Bronchial epithelial cell (primary cell): ENCODE data around the gene ANTXR1. TPM values are rescaled to one million over a fixed set of nuclear protein-coding genes. Genes with fewer than 3 reads are reported as not detected.

Experiments
- DNase-seq: peaks from one replicate; pipeline ENCODE4 v3.0.0-alpha.2; 2010; ENCODE audit warnings: low read depth
- FAIRE-seq: peaks from 2 replicates; lab custom pipeline; 2011; peaks lifted over from hg19 to GRCh38; lab: Jason Lieb, UNC
- H3K27me3 ChIP-seq: 2 replicates; pipeline ENCODE4 v1.5.1; 2011; ENCODE audit warnings: low read length; ENCODE audit not compliant: control insufficient read depth, insufficient read depth
- H3K36me3 ChIP-seq: 2 replicates; pipeline ENCODE4 v1.5.1; 2011; ENCODE audit warnings: low read length; ENCODE audit not compliant: control insufficient read depth, insufficient read depth
- H3K4me3 ChIP-seq: 2 replicates; pipeline ENCODE4 v1.5.1; 2011; ENCODE audit warnings: mild to moderate bottlenecking, low read depth, low read length, control low read depth
- total RNA-seq: library from RNA; depleted of rRNA; stranded (reverse); fragments of >200 nt; gene quantifications from 2 replicates; pipeline ENCODE4 v1.2.1, GENCODE V29; 2014
- TF ChIP-seq, protein P1 (sequence below): IDR thresholded peaks from 2 replicates; pipeline ENCODE4 v1.5.1; 2011; ENCODE audit warnings: mild to moderate bottlenecking, moderate library complexity, low read length, control low read depth, inconsistent platforms; ENCODE audit not compliant: insufficient read depth, severe bottlenecking

Gene ANTXR1
- total RNA-seq, 1 donor from 2014 or later, result 3.7 TPM

DNA sequence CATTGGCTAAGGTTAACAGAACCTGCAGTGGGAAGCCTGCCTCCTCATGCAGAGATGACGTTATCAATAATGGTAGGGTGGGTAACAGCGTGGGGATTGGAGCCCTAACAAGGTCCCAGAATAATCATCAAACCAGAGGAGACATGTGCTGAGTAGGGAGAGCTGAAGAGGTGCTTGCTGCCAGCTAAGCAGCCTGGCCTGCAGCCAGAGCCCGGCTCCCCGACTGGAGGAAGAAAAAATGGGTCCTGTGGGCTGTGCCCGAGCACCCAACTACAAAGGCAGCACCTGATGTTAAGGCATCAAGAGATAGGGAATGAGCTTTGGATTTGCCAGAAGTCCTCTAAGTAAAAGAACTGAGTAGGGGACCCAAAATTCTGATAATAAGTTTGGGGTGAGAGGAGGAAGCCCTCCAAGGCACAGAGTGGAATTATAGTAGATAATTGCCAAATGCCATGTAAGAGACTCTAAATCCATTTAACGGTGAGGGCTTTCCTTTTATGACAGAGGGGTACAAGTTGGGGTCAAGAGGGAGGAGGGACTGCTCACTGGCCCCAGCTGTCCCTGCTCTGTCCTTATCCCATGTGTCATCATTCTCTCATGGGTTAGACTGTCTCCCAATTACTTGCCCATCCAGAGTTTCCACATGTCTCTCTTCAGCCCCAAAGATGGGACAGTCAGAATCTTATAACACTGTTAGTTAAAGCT, 156.1 kb downstream of the ANTXR1 start:
- no peaks in the 10 kb centered on the region for H3K27me3 ChIP-seq
- H3K4me3 ChIP-seq, result no peak overlapping the region
- FAIRE-seq (no peak), DNase-seq (no peak)
- TF ChIP-seq, protein P1, sequence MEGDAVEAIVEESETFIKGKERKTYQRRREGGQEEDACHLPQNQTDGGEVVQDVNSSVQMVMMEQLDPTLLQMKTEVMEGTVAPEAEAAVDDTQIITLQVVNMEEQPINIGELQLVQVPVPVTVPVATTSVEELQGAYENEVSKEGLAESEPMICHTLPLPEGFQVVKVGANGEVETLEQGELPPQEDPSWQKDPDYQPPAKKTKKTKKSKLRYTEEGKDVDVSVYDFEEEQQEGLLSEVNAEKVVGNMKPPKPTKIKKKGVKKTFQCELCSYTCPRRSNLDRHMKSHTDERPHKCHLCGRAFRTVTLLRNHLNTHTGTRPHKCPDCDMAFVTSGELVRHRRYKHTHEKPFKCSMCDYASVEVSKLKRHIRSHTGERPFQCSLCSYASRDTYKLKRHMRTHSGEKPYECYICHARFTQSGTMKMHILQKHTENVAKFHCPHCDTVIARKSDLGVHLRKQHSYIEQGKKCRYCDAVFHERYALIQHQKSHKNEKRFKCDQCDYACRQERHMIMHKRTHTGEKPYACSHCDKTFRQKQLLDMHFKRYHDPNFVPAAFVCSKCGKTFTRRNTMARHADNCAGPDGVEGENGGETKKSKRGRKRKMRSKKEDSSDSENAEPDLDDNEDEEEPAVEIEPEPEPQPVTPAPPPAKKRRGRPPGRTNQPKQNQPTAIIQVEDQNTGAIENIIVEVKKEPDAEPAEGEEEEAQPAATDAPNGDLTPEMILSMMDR, result no peak
- H3K36me3 ChIP-seq, result no peaks in the 10 kb centered on the region

DNA sequence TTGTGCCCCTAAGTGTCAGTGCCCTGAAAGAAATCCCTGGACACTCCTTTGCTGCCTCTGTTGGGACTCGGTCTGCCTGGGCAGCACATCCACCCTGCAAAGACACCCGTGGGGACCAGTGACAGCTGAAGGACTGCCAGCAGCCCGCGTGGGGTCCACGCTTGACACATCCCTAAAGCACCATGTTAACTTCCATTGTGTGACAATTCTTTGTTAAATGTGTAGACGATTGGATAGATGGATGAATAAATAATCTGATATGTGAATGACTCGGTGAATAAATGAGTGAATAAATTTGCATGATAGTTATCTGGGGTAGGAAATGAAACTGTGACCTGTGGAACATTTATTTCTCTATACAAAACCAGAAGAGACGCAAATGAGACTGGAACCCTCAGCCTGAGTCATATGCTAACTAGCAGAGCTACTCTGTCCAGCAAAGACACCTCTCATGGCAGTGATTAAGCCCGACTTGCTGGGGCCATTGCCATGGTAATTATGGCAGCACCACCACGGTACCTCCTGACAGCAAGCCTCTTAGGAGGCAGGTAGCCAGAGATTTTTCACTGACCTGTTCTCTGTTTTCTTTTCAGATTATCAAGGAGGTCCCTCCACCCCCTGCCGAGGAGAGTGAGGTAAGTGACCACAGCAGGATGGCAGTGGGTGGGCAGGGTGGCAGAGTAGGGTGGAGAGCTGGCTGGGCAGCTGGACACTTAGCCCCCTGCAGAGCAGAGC, 156.8 kb downstream of the ANTXR1 start:
- Histone ChIP-seq H3K27me3 (no peaks in the 10 kb centered on the region), H3K36me3 (no peaks in the 10 kb centered on the region), H3K4me3 (no peak overlapping the region)
- DNase-seq (no peak), FAIRE-seq (no peak)
- TF ChIP-seq, protein P1, result no peak

DNA sequence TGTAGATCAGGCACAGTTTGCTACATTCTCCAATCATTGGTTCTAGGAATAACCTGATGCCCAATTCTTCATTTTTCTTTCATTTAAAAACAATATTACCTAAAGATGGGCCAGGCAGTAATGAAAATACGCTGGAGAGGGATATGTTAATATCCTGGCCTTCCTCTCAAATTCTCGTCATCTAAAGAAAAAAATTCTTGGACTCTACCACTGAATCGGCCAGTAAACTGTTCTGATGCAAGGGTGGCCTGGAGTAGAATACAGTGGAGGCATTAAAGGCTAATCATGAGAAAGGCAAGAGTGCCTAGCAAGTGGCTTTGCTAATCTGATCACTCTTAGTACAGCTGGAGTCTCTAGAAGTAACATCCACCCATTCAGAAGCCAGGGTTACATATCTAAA, 157.7 kb downstream of the ANTXR1 start:
- TF ChIP-seq, protein P1, result no peak
- DNase-seq (no peak), FAIRE-seq (no peak)
- Histone ChIP-seq H3K27me3 (no peaks in the 10 kb centered on the region), H3K4me3 (no peak overlapping the region), H3K36me3 (no peaks in the 10 kb centered on the region)

- FAIRE-seq (no peak), DNase-seq (no peak)
- Histone ChIP-seq H3K27me3 (no peaks in the 10 kb centered on the region), H3K36me3 (no peaks in the 10 kb centered on the region), H3K4me3 (no peak overlapping the region)
- TF ChIP-seq, protein P1, result no peak
Observed at GRCh38 chr2:69171116-69171896, 158.3 kb downstream of the ANTXR1 start.

DNA sequence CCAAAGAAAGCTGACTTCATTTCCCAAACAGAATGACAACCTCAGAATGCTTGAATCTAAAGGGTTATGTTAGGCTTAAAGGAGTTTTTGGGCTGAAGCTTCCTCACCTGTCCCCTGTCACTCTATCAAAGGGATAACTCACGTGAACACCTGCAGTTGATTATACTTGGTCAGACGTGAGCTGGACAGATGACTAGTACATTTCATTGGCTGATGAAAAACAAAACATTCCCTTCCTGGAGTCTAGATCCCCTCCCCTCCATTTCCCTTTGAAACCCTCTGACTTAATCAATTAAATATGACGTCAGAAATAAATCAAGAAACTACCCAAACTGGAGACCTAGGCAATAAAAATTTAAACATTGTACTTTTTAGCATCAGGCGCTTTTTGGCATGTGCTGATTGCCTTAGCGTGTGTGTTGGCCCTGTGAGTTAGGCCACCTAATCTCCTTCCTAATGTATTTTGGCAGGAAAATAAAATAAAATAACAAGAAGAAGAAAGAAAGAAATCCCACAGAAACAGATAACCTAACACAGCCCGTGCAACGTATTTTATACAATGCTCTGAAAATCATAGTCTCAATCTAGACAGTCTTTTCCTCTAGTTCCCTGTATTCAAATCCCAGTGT, 159.0 kb downstream of the ANTXR1 start:
- FAIRE-seq (no peak), DNase-seq (no peak)
- Histone ChIP-seq H3K27me3 (no peaks in the 10 kb centered on the region), H3K4me3 (no peak overlapping the region), H3K36me3 (no peaks in the 10 kb centered on the region)
- TF ChIP-seq, protein P1, result no peak
